Measurements from ENCODE around the gene SLC9A1.
"Not testable (repeated sequence)": the region's sequence is repeated elsewhere in the genome, so short reads cannot be mapped to it uniquely, and the experiment has no call there.

Gene SLC9A1

DNA sequence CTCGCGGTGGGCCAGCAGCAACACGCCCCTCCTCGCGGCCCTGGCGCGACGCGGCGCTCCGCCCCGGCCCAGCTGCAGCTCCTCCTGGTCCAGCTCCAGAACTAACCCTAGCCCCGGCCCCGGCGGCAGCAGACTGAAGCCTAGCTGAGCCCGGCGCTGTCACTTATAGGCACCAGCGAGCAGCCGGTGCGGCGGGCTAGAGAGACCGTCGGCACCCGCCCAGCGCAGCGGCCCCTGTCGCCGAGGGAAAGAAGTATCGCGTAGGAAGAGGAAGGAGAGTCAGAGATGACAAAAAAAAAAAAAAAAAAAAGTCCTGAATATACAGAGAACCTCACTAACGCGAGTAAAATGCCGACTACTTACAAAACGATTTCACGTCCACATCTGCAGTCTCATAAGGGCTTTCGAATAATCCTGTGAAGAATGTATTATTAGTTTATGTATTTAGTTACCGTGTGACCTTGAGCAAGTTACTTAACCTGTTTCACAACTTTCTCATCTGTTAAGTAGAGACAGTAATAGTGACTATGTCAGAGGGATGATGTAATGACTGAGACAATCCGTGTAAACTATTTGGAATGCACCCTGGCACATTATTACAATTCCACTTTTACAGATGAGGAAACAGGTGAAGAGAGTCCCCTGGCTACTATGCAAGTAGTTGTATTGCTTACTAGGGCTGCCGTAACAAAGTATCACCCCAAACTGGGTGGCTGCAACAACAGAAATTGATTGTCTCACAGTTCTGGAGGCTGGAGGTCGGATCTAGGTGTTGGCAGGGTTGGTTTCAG is at the start of gene SLC9A1:
Gene SLC9A1 (minus strand): TSS at position 135 of the 791 bp plus-strand sequence. CDS start 791 bp downstream, outside the sequence.
- peak within 1 kb of the TSS; percentile 81 for H3K4me3 ChIP-seq (ENCODE audit: low read length)
- TF ChIP-seq, protein P1, sequence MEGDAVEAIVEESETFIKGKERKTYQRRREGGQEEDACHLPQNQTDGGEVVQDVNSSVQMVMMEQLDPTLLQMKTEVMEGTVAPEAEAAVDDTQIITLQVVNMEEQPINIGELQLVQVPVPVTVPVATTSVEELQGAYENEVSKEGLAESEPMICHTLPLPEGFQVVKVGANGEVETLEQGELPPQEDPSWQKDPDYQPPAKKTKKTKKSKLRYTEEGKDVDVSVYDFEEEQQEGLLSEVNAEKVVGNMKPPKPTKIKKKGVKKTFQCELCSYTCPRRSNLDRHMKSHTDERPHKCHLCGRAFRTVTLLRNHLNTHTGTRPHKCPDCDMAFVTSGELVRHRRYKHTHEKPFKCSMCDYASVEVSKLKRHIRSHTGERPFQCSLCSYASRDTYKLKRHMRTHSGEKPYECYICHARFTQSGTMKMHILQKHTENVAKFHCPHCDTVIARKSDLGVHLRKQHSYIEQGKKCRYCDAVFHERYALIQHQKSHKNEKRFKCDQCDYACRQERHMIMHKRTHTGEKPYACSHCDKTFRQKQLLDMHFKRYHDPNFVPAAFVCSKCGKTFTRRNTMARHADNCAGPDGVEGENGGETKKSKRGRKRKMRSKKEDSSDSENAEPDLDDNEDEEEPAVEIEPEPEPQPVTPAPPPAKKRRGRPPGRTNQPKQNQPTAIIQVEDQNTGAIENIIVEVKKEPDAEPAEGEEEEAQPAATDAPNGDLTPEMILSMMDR (conservative IDR thresholded peaks at IDR 0.05; ENCODE audit: low read length): peak; percentile 83
- peak; percentile 94 for DNase-seq (ENCODE audit: low read depth)

DNA sequence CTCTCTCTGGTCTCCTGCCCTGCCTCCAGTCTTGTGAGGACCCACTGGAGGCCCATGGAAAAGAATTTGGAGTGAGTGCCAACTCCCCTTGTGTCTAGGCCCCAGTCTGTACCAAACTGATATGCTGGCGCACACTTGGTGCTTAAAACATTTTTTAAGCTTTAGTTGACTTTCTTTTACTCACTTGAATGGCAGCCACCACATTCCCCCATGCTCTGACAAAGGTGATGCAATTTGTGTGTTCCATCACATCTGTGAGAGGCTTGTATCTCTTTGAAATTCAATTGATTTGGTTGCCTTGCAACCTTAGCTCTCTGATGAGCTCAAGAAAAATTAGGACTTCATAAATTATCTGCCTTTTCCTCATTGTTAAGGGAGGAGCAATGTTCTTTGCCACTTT is 49.0 kb upstream of the SLC9A1 start:
- TF ChIP-seq, protein P1 (conservative IDR thresholded peaks at IDR 0.05; ENCODE audit: low read length): no peak
- DNase-seq (ENCODE audit: low read depth): peak; percentile 62
- no peak overlapping the region for H3K4me3 ChIP-seq (ENCODE audit: low read length)

DNA sequence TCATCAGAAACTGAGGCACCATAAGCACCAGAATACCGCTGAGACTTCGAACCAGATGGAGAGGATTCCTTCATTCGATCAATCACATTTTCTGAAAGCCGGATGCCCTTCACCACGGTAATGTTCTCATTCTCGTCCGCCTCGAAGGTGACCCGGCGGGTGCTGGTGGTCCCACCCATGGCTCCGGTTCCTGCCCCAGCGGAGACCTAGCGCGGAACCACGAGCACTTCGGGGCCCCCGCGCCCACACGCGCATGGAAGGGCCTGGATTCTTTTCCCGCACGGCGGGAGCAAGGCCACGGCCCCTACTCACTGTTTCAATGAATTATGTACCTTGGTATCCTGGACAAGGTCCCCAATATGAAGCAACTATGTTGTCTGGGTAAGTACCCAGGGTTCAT is 46.4 kb upstream of the SLC9A1 start:
- no peak for DNase-seq (ENCODE audit: low read depth)
- TF ChIP-seq, protein P1 (conservative IDR thresholded peaks at IDR 0.05; ENCODE audit: low read length): no peak
- no peak overlapping the region for H3K4me3 ChIP-seq (ENCODE audit: low read length)

DNA sequence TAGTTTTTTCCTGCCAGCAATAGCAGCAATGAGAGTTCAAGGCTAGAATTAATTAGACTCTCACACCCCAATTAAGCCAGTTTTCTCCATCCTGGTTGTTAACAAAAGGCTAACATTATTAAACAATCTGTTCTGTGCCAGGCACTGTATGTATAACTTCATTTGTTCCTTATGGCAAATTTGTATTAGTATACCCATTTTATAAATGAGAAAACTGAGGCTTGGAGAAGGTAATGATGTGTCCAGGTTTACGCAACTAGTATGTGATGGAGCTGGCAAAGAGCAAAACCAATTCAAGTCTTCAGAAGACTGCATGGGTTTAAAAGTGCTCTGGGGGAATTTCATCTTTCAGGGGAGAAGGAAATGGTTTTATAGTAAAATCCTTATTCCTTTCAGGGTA is 38.3 kb upstream of the SLC9A1 start:
- TF ChIP-seq, protein P1 (conservative IDR thresholded peaks at IDR 0.05; ENCODE audit: low read length): no peak
- H3K4me3 ChIP-seq (ENCODE audit: low read length): no peak overlapping the region
- no peak for DNase-seq (ENCODE audit: low read depth)

DNA sequence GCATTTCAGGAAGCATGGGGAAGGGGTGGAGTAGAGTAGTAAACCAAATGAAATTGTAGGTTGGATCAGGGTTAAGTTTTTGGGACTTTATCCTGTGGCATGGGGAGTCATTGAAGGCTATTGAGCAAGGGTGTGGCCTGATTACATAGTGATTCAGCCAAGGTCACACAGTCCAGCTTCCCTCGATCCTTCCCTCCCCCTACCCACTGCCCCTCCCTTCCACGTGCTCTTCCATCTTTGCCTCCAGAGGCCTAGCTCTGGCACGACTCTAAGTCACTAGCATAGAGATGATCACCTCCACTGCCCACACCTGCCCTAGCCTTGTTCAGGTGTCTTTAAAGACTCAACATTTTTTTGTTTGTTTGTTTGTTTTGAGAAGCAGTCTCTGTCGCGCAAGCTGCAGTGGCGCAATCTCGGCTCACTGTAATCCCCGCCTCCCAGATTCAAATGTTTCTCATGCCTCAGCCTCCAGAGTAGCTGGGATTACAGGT is 37.2 kb upstream of the SLC9A1 start:
- no peak overlapping the region for H3K4me3 ChIP-seq (ENCODE audit: low read length)
- no peak for DNase-seq (ENCODE audit: low read depth)
- TF ChIP-seq, protein P1 (conservative IDR thresholded peaks at IDR 0.05; ENCODE audit: low read length): no peak

DNA sequence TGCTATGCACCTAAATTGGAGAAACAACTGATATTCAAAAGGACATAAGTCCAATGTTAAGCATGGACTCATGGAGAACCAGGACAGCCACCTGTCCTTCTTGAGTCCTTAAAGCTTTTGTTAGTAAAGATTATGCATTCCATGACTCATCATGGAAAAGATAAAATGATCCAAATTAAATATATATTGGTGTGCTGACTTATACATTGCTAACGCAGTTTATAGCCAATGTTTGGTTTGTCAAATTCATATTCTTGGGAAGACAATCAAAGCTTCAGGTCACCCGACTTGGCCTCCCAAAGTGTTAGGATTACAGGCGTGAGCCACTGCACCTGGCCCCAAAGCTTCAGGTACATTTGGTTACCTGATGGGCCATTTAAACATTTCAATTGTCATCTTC is 29.7 kb upstream of the SLC9A1 start:
- not testable (repeated sequence) for H3K4me3 ChIP-seq (ENCODE audit: low read length); DNase-seq (ENCODE audit: low read depth)

DNA sequence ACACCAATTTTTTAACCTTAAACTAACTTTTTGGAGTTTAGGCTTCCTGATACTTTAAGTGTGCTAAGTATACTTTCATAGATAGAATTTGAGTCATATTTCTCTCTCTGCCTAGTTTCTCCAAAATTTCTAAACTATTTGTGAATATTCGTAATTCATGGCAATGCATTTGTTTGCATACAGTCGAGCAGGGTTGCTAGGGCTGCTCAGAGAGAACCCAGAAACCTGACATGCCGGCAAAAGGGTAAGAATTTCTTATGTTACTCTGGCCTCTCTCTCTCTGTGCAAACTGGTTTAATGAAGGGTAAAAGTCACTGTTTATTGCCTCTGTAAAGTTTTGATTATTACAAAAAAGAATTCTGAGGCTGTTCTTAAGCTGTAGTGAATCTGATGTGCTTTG is 25.1 kb upstream of the SLC9A1 start:
- TF ChIP-seq, protein P1 (conservative IDR thresholded peaks at IDR 0.05; ENCODE audit: low read length): no peak
- no peak for DNase-seq (ENCODE audit: low read depth)
- no peak overlapping the region for H3K4me3 ChIP-seq (ENCODE audit: low read length)

Data from AG10803 (cell line).